GM12878 (cell line): Measurements from ENCODE around the gene FBXW7. TPM values are rescaled to one million over a fixed set of nuclear protein-coding genes. Genes with fewer than 3 reads are reported as not detected.

Experiments
- ATAC-seq: fragments of 200-7000 bp; cut with Tn5 transposase; 3 replicates; pipeline ENCODE4 v1.9.1; 2020; ENCODE audit warnings: mild to moderate bottlenecking, moderate library complexity
- BruUV-seq: library from RNA; stranded (reverse); fragments of 400-500 nt; replicated peaks from 2 replicates; lab custom pipeline; 2021; lab: Mats Ljungman, UMichigan
- CTCF ChIA-PET: fragments of 300-600 bp; sonication (Branson Sonifier 250); formaldehyde crosslinking; extraction: SDS; loops from one replicate; lab custom pipeline; 2021; ENCODE audit warnings: inconsistent platforms; lab: Yijun Ruan, JAX
- POLR2A ChIA-PET: fragments of 350-600 bp; formaldehyde crosslinking; extraction: SDS; loops from one replicate; lab custom pipeline; 2021; ENCODE audit warnings: inconsistent platforms; lab: Charles Lee
- RAD21 ChIA-PET: fragments of 300-600 bp; sonication (Branson Sonifier 250); formaldehyde crosslinking; loops from one replicate; lab custom pipeline; 2023; ENCODE audit warnings: antibody characterized with exemption; ENCODE audit not compliant: unreplicated experiment; lab: Charles Lee
- SMC1A ChIA-PET: fragments of 300-600 bp; sonication (Branson Sonifier 250); formaldehyde crosslinking; loops from one replicate; lab custom pipeline; 2023; ENCODE audit not compliant: unreplicated experiment, uncharacterized antibody; lab: Charles Lee
- DNase-seq: peaks from one replicate; pipeline ENCODE4 v3.0.0-alpha.2; 2011; ENCODE audit warnings: low read depth, low spot score
- FAIRE-seq: peaks from 3 replicates; lab custom pipeline; 2011; peaks lifted over from hg19 to GRCh38; lab: Jason Lieb, UNC
- H2AFZ ChIP-seq: 2 replicates; pipeline ENCODE4 v1.6.0; 2011; ENCODE audit warnings: low read depth, low read length, control low read depth; ENCODE audit not compliant: control insufficient read depth
- H3K27ac ChIP-seq: 2 replicates; pipeline ENCODE4 v1.5.1; 2011; ENCODE audit warnings: control low read depth; ENCODE audit not compliant: control insufficient read depth, insufficient read depth
- H3K27me3 ChIP-seq, 2 experiments: replicated peaks in 1 of 2; 2 replicates each; pipeline versions ENCODE4 v1.6.0 to v1.6.1; 2011; ENCODE audit warnings: low read length in 1 of 2; ENCODE audit not compliant: control insufficient read depth in 2 of 2, insufficient read depth in 2 of 2
- H3K36me3 ChIP-seq, 2 experiments: 2 replicates each; pipeline ENCODE4 v1.5.1; 2011; ENCODE audit warnings: low read length in 1 of 2; ENCODE audit not compliant: control insufficient read depth in 2 of 2, insufficient read depth in 2 of 2
- H3K4me1 ChIP-seq: 2 replicates; pipeline ENCODE4 v1.6.1; 2011; ENCODE audit warnings: mild to moderate bottlenecking, low read length, moderate library complexity, mixed read lengths; ENCODE audit not compliant: control insufficient read depth, insufficient read depth
- H3K4me2 ChIP-seq: 2 replicates; pipeline ENCODE4 v1.6.0; 2011; ENCODE audit warnings: control low read depth; ENCODE audit not compliant: control insufficient read depth, insufficient read depth
- H3K4me3 ChIP-seq: fragments of 200-600 bp; sonication (generic); 2 replicates; pipeline ENCODE4 v1.5.1; 2016
- H3K79me2 ChIP-seq: 2 replicates; pipeline ENCODE4 v1.6.0; 2011; ENCODE audit warnings: low read length; ENCODE audit not compliant: control insufficient read depth, insufficient read depth
- H3K9ac ChIP-seq: 2 replicates; pipeline ENCODE4 v1.8.0; 2011; ENCODE audit warnings: low read length, control low read depth, mixed read lengths; ENCODE audit not compliant: control insufficient read depth, insufficient read depth
- H3K9me3 ChIP-seq: replicated peaks from 3 replicates; pipeline ENCODE4 v1.5.1; 2011; ENCODE audit warnings: mild to moderate bottlenecking, low read length; ENCODE audit not compliant: control insufficient read depth, insufficient read depth
- H4K20me1 ChIP-seq: 2 replicates; pipeline ENCODE4 v1.6.0; 2011; ENCODE audit not compliant: control insufficient read depth, insufficient read depth
- BACH1 ChIP-seq: fragments of 450-650 bp; IDR thresholded peaks from 2 replicates; pipeline ENCODE4 v1.6.1; 2017; ENCODE audit warnings: mild to moderate bottlenecking, borderline replicate concordance
- BCL11A ChIP-seq: IDR thresholded peaks from 2 replicates; pipeline ENCODE4 v1.6.1; 2011; ENCODE audit warnings: low read depth, low read length
- IRF4 ChIP-seq: IDR thresholded peaks from 2 replicates; pipeline ENCODE4 v1.6.1; 2011; ENCODE audit warnings: low read depth, low read length
- IRF5 ChIP-seq: fragments of 450-650 bp; IDR thresholded peaks from 2 replicates; pipeline ENCODE4 v1.6.1; 2017; ENCODE audit warnings: borderline replicate concordance
- KAT2A ChIP-seq: conservative IDR thresholded peaks from 2 replicates; pipeline ENCODE4 v1.6.1; 2011; ENCODE audit warnings: low read depth, low read length; ENCODE audit not compliant: control insufficient read depth
- MYB ChIP-seq: fragments of 150-350 bp; IDR thresholded peaks from 2 replicates; pipeline ENCODE4 v1.6.1; 2014; ENCODE audit warnings: mild to moderate bottlenecking, low read depth, low read length, borderline replicate concordance
- NFYA ChIP-seq: IDR thresholded peaks from 2 replicates; pipeline ENCODE4 v1.6.1; 2011; ENCODE audit warnings: low read depth, mild to moderate bottlenecking, low read length, improper control_type of control experiment, borderline replicate concordance
- POLR2A ChIP-seq: IDR thresholded peaks from 2 replicates; pipeline ENCODE4 v1.6.1; 2011; ENCODE audit warnings: low read depth, mild to moderate bottlenecking, low read length
- POU2F2 ChIP-seq: IDR thresholded peaks from 3 replicates; pipeline ENCODE4 v1.6.1; 2011; ENCODE audit warnings: low read depth, mild to moderate bottlenecking, low read length, borderline replicate concordance
- RAD21 ChIP-seq: IDR thresholded peaks from 2 replicates; pipeline ENCODE4 v1.6.1; 2011; ENCODE audit warnings: mild to moderate bottlenecking, low read depth, low read length, moderate library complexity; ENCODE audit not compliant: insufficient read depth
- SIN3A ChIP-seq: IDR thresholded peaks from 2 replicates; pipeline ENCODE4 v1.6.1; 2012; ENCODE audit warnings: low read depth, low read length, improper control_type of control experiment
- SP1 ChIP-seq: IDR thresholded peaks from one replicate; pipeline ENCODE4 v1.6.1; 2011; ENCODE audit warnings: low read depth, low read length
- SPI1 ChIP-seq: IDR thresholded peaks from 2 replicates; pipeline ENCODE4 v1.6.1; 2011; ENCODE audit warnings: low read depth, mild to moderate bottlenecking, low read length, moderate library complexity, borderline replicate concordance; ENCODE audit not compliant: insufficient read depth
- TCF3 ChIP-seq: IDR thresholded peaks from 2 replicates; pipeline ENCODE4 v1.6.1; 2012; ENCODE audit warnings: low read depth, mild to moderate bottlenecking, low read length, borderline replicate concordance; ENCODE audit not compliant: insufficient read depth
- WGBS: methylation state at CpG from one replicate; pipeline ENCODE4 v1.1.6; 2016; ENCODE audit warnings: low lambda C conversion rate; ENCODE audit not compliant: insufficient replicate concordance, insufficient coverage; ENCODE audit errors: missing lambda C conversion rate; 5-methylcytosine and 5-hydroxymethylcytosine counted together
- in situ Hi-C: fragments of 300-500 bp; cut with MboI; formaldehyde crosslinking; loops from 9 replicates; pipeline ENCODE4 v1.14.3; 2018; ENCODE audit warnings: mixed read lengths
- intact Hi-C: fragments of 100-400 bp; cut with micrococcal nuclease; formaldehyde crosslinking; loops from one replicate; pipeline ENCODE4 v1.14.2; 2022; ENCODE audit not compliant: unreplicated experiment
- polyA plus RNA-seq, 11 experiments: library from polyadenylated mRNA; depleted of rRNA in 4 of 11; unstranded in 6 of 11; stranded (reverse) in 5 of 11; fragments of >200 nt; fragmentation: Nextera tagmentation in 4 of 11; fragmentation: Illumina TruSeq in 1 of 11; extraction: Ambion mirVana in 4 of 11; extraction: Trizol in 1 of 11; gene quantifications; 1 replicate in 1 of 11; 2 replicates in 10 of 11; pipeline versions ENCODE4 v1.2.1 to v1.2.3, GENCODE V29; 2011 to 2016; ENCODE audit warnings: inconsistent platforms in 2 of 11, missing spikeins in 2 of 11, low read depth in 1 of 11
- total RNA-seq, 4 experiments: library from RNA; depleted of rRNA in 3 of 4; stranded (reverse); fragments of >200 nt in 3 of 4; fragmentation: Illumina TruSeq in 1 of 4; extraction: Trizol in 1 of 4; gene quantifications; 2 replicates each; pipeline versions ENCODE4 v1.2.1 to v1.2.3, GENCODE V29; 2013 to 2021
- TF ChIP-seq, protein P1 (sequence below): IDR thresholded peaks from 2 replicates; pipeline ENCODE4 v1.6.1; 2012; ENCODE audit warnings: low read depth, low read length, improper control_type of control experiment
- TF ChIP-seq, protein P2 (sequence below): fragments of 450-650 bp; IDR thresholded peaks from 2 replicates; pipeline ENCODE4 v1.6.1; 2018; ENCODE audit warnings: mild to moderate bottlenecking, low read depth, moderate library complexity; ENCODE audit not compliant: partially characterized antibody
- TF ChIP-seq, protein P3 (sequence below), 3 experiments: IDR thresholded peaks in 2 of 3; conservative IDR thresholded peaks in 1 of 3; 2 replicates each; pipeline ENCODE4 v1.5.1; 2011; ENCODE audit warnings: low read depth in 3 of 3, low read length in 3 of 3, mild to moderate bottlenecking in 3 of 3, control low read depth in 2 of 3, moderate library complexity in 2 of 3, inconsistent platforms in 1 of 3, mixed read lengths in 1 of 3; ENCODE audit not compliant: control insufficient read depth in 2 of 3, insufficient read depth in 1 of 3; ENCODE audit errors: extremely low read depth in 1 of 3

The FBXW7 gene
- total and polyA plus RNA-seq, 10 of the 15 experiments (the other 5 are each of a cell fraction or from before 2014, with no cell fraction given): 35.8 to 118 (median 47.2) TPM

- Histone ChIP-seq H3K27ac (no peak overlapping the region), H3K79me2 (peaks cover 27% of the 10 kb centered on the region), H3K4me1 (no peaks in the 10 kb centered on the region), H3K9me3 (no peaks in the 10 kb centered on the region; the same call in 2 of the 3 replicates), H3K27me3 (no peaks in the 10 kb centered on the region), H3K4me3 (no peak overlapping the region), H3K36me3 (peaks cover 2 to 20% of the 10 kb centered on the region in 2 experiments), H3K9ac (no peak overlapping the region), H4K20me1 (no peaks in the 10 kb centered on the region), H3K4me2 (no peak overlapping the region), H2AFZ (no peak overlapping the region)
- BruUV-seq: no TSS peak
- 99% methylated on average over 4 of the region's 4 CpGs for WGBS
- intact Hi-C loops (loop anchor here (5.0 kb wide), 1 partner anchor 300 kb away; no protein-coding TSS in a partner anchor), in situ Hi-C loops (no loop called here)
- ChIA-PET SMC1A (interaction anchor here (1.3 kb wide), 1 partner anchor 15 kb away, joined by 3 read pairs; no protein-coding TSS in a partner anchor), POLR2A (no interaction called here), CTCF (interaction anchor here (1.5 to 2.5 kb wide), 2 partner anchors 12 to 18 kb away, joined by 3 to 15 read pairs; no protein-coding TSS in a partner anchor), RAD21 (no interaction called here)
- FAIRE-seq: no peak
- ATAC-seq: 0 out of 3 replicates have a peak, but pooled peaks have one; percentile 6
- DNase-seq: no peak
- TF ChIP-seq POLR2A (no peak), KAT2A (no peak), SPI1 (no peak), BACH1 (no peak), SP1 (no peak), IRF5 (no peak), SIN3A (no peak), IRF4 (no peak), MYB (no peak), POU2F2 (no peak), NFYA (no peak), RAD21 (no peak), TCF3 (no peak), BCL11A (no peak)
- TF ChIP-seq, protein P1, sequence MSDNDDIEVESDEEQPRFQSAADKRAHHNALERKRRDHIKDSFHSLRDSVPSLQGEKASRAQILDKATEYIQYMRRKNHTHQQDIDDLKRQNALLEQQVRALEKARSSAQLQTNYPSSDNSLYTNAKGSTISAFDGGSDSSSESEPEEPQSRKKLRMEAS: no peak
- TF ChIP-seq, protein P2, sequence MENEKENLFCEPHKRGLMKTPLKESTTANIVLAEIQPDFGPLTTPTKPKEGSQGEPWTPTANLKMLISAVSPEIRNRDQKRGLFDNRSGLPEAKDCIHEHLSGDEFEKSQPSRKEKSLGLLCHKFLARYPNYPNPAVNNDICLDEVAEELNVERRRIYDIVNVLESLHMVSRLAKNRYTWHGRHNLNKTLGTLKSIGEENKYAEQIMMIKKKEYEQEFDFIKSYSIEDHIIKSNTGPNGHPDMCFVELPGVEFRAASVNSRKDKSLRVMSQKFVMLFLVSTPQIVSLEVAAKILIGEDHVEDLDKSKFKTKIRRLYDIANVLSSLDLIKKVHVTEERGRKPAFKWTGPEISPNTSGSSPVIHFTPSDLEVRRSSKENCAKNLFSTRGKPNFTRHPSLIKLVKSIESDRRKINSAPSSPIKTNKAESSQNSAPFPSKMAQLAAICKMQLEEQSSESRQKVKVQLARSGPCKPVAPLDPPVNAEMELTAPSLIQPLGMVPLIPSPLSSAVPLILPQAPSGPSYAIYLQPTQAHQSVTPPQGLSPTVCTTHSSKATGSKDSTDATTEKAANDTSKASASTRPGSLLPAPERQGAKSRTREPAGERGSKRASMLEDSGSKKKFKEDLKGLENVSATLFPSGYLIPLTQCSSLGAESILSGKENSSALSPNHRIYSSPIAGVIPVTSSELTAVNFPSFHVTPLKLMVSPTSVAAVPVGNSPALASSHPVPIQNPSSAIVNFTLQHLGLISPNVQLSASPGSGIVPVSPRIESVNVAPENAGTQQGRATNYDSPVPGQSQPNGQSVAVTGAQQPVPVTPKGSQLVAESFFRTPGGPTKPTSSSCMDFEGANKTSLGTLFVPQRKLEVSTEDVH: no peak
- TF ChIP-seq, protein P3, sequence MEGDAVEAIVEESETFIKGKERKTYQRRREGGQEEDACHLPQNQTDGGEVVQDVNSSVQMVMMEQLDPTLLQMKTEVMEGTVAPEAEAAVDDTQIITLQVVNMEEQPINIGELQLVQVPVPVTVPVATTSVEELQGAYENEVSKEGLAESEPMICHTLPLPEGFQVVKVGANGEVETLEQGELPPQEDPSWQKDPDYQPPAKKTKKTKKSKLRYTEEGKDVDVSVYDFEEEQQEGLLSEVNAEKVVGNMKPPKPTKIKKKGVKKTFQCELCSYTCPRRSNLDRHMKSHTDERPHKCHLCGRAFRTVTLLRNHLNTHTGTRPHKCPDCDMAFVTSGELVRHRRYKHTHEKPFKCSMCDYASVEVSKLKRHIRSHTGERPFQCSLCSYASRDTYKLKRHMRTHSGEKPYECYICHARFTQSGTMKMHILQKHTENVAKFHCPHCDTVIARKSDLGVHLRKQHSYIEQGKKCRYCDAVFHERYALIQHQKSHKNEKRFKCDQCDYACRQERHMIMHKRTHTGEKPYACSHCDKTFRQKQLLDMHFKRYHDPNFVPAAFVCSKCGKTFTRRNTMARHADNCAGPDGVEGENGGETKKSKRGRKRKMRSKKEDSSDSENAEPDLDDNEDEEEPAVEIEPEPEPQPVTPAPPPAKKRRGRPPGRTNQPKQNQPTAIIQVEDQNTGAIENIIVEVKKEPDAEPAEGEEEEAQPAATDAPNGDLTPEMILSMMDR (IDR thresholded peaks at IDR 0.05 in 2 of 3, conservative IDR thresholded peaks at IDR 0.05 in 1 of 3; ENCODE audit: control insufficient read depth in 2 of 3, extremely low read depth in 1 of 3, insufficient read depth in 1 of 3, low read depth in 3 of 3, low read length in 3 of 3): no peak
Measured at GRCh38 chr4:152346979-152347378, 188.9 kb downstream of the FBXW7 start.
